WTC11 (cell line): Measurements from ENCODE around the gene SLC2A4. TPM values are rescaled to one million over a fixed set of nuclear protein-coding genes. Genes with fewer than 3 reads are reported as not detected.

Experiments
- ATF1 ChIP-seq: sonication (generic); formaldehyde crosslinking; IDR thresholded peaks from 2 replicates; pipeline ENCODE4 v1.8.1; 2023; ENCODE audit warnings: mild to moderate bottlenecking, moderate library complexity, missing genetic modification reagents
- CDX4 ChIP-seq: fragments of 250-450 bp; sonication (Bioruptor Pico); IDR thresholded peaks from 2 replicates; pipeline ENCODE4 v1.9.0; 2021; ENCODE audit warnings: moderate library complexity, mild to moderate bottlenecking, inconsistent platforms, borderline replicate concordance
- CREB1 ChIP-seq: sonication (generic); formaldehyde crosslinking; IDR thresholded peaks from 2 replicates; pipeline ENCODE4 v1.8.0; 2023; ENCODE audit warnings: mild to moderate bottlenecking, missing genetic modification reagents
- ELF4 ChIP-seq: sonication (generic); formaldehyde crosslinking; IDR thresholded peaks from 2 replicates; pipeline ENCODE4 v1.8.1; 2022; ENCODE audit warnings: low read depth, mild to moderate bottlenecking, moderate library complexity, missing genetic modification reagents
- EMX1 ChIP-seq: fragments of 250-450 bp; sonication (Bioruptor Pico); IDR thresholded peaks from 2 replicates; pipeline ENCODE4 v1.8.0; 2021; ENCODE audit warnings: mild to moderate bottlenecking
- FOXJ3 ChIP-seq: sonication (generic); formaldehyde crosslinking; IDR thresholded peaks from 2 replicates; pipeline ENCODE4 v1.9.0; 2021; ENCODE audit warnings: missing genetic modification reagents, mild to moderate bottlenecking, borderline replicate concordance
- FOXP1 ChIP-seq: sonication (generic); formaldehyde crosslinking; IDR thresholded peaks from 2 replicates; pipeline ENCODE4 v1.8.0; 2022; ENCODE audit warnings: missing genetic modification reagents, mild to moderate bottlenecking, moderate library complexity, borderline replicate concordance
- FOXP4 ChIP-seq: sonication (generic); formaldehyde crosslinking; IDR thresholded peaks from 2 replicates; pipeline ENCODE4 v1.8.0; 2022; ENCODE audit warnings: mild to moderate bottlenecking, missing genetic modification reagents
- HMGA2 ChIP-seq: fragments of 250-450 bp; sonication (Bioruptor Pico); IDR thresholded peaks from 2 replicates; pipeline ENCODE4 v1.4.0; 2021; ENCODE audit warnings: mild to moderate bottlenecking, moderate library complexity
- JAZF1 ChIP-seq: fragments of 250-450 bp; sonication (Bioruptor Pico); IDR thresholded peaks from 2 replicates; pipeline ENCODE4 v1.9.0; 2021; ENCODE audit warnings: moderate library complexity, mild to moderate bottlenecking, inconsistent platforms
- MLX ChIP-seq: sonication (generic); formaldehyde crosslinking; IDR thresholded peaks from 2 replicates; pipeline ENCODE4 v1.8.1; 2023; ENCODE audit warnings: mild to moderate bottlenecking, missing genetic modification reagents, moderate library complexity
- MXD4 ChIP-seq: fragments of 250-450 bp; sonication (Bioruptor Pico); IDR thresholded peaks from 2 replicates; pipeline ENCODE4 v1.8.0; 2021; ENCODE audit warnings: mild to moderate bottlenecking, moderate library complexity, borderline replicate concordance
- MYBL2 ChIP-seq: sonication (generic); formaldehyde crosslinking; IDR thresholded peaks from 2 replicates; pipeline ENCODE4 v1.8.1; 2023; ENCODE audit warnings: mild to moderate bottlenecking, moderate library complexity, missing genetic modification reagents
- NFE2L1 ChIP-seq: sonication (generic); formaldehyde crosslinking; IDR thresholded peaks from 2 replicates; pipeline ENCODE4 v1.8.1; 2023; ENCODE audit warnings: missing genetic modification reagents
- NR2C2 ChIP-seq: sonication (generic); formaldehyde crosslinking; IDR thresholded peaks from 2 replicates; pipeline ENCODE4 v1.8.0; 2022; ENCODE audit warnings: mild to moderate bottlenecking, missing genetic modification reagents
- NR3C1 ChIP-seq: sonication (generic); formaldehyde crosslinking; conservative IDR thresholded peaks from 2 replicates; pipeline ENCODE4 v1.8.1; 2023; ENCODE audit warnings: low read depth, mild to moderate bottlenecking, missing genetic modification reagents
- OVOL2 ChIP-seq: fragments of 250-450 bp; sonication (Bioruptor Pico); IDR thresholded peaks from 2 replicates; pipeline ENCODE4 v1.9.0; 2021; ENCODE audit warnings: mild to moderate bottlenecking, borderline replicate concordance
- PREB ChIP-seq: sonication (generic); formaldehyde crosslinking; IDR thresholded peaks from 2 replicates; pipeline ENCODE4 v1.8.1; 2022; ENCODE audit warnings: mild to moderate bottlenecking, missing genetic modification reagents, moderate library complexity, borderline replicate concordance
- SOX15 ChIP-seq: fragments of 250-450 bp; sonication (Bioruptor Pico); IDR thresholded peaks from 2 replicates; pipeline ENCODE4 v1.9.0; 2021; ENCODE audit warnings: mild to moderate bottlenecking
- SP1 ChIP-seq: sonication (generic); formaldehyde crosslinking; conservative IDR thresholded peaks from 2 replicates; pipeline ENCODE4 v1.8.1; 2022; ENCODE audit warnings: missing genetic modification reagents
- TCF7 ChIP-seq: sonication (generic); formaldehyde crosslinking; IDR thresholded peaks from 2 replicates; pipeline ENCODE4 v1.8.0; 2022; ENCODE audit warnings: mild to moderate bottlenecking, low read depth, missing genetic modification reagents, moderate library complexity
- TP53 ChIP-seq: sonication (generic); formaldehyde crosslinking; IDR thresholded peaks from 2 replicates; pipeline ENCODE4 v1.8.1; 2023; ENCODE audit warnings: mild to moderate bottlenecking, missing genetic modification reagents
- ZBTB21 ChIP-seq: sonication (generic); formaldehyde crosslinking; IDR thresholded peaks from 2 replicates; pipeline ENCODE4 v1.8.1; 2023; ENCODE audit warnings: mild to moderate bottlenecking, missing genetic modification reagents, borderline replicate concordance
- ZNF232 ChIP-seq: sonication (generic); formaldehyde crosslinking; IDR thresholded peaks from 2 replicates; pipeline ENCODE4 v1.8.0; 2022; ENCODE audit warnings: mild to moderate bottlenecking, missing genetic modification reagents
- ZNF317 ChIP-seq: sonication (generic); formaldehyde crosslinking; IDR thresholded peaks from 2 replicates; pipeline ENCODE4 v1.8.1; 2023; ENCODE audit warnings: low read depth, mild to moderate bottlenecking, moderate library complexity, missing genetic modification reagents, borderline replicate concordance
- ZNF423 ChIP-seq: fragments of 250-450 bp; sonication (Bioruptor Pico); IDR thresholded peaks from 2 replicates; pipeline ENCODE4 v2.1.2; 2022; ENCODE audit warnings: mild to moderate bottlenecking, moderate library complexity
- ZNF425 ChIP-seq: fragments of 250-450 bp; sonication (Bioruptor Pico); conservative IDR thresholded peaks from 2 replicates; pipeline ENCODE4 v1.9.0; 2021; ENCODE audit warnings: mild to moderate bottlenecking
- total RNA-seq: library from RNA; stranded (reverse); gene quantifications from 3 replicates; pipeline ENCODE4 v1.2.3, GENCODE V29; 2021
- TF ChIP-seq, protein P1 (sequence below): sonication (generic); formaldehyde crosslinking; IDR thresholded peaks from 2 replicates; pipeline ENCODE4 v1.8.1; 2023; ENCODE audit warnings: mild to moderate bottlenecking, moderate library complexity, missing genetic modification reagents
- TF ChIP-seq, protein P2 (sequence below): fragments of 250-450 bp; sonication (Bioruptor Pico); IDR thresholded peaks from 2 replicates; pipeline ENCODE4 v2.1.2; 2022; ENCODE audit warnings: mild to moderate bottlenecking, moderate library complexity

The SLC2A4 gene
- total RNA-seq, 1 experiment from 2014 or later, result 6.4 TPM

GRCh38 chr17:7307686-7308624 is 26.4 kb downstream of the SLC2A4 start (continued):
- TF ChIP-seq FOXP4 (CRISPR knock-in tag), result peak; percentile 49; the same call in 1 of the 2 replicates
- TF ChIP-seq OVOL2, result no peak
- no peak for TF ChIP-seq ZBTB21 (CRISPR knock-in tag)
- no peak for TF ChIP-seq HMGA2 (CRISPR knock-in tag)
- TF ChIP-seq ATF1 (CRISPR knock-in tag), result no peak; the same call in 1 of the 2 replicates
- no peak for TF ChIP-seq ZNF232
- TF ChIP-seq MXD4 (CRISPR knock-in tag), result no peak
- no peak; the same call in 1 of the 2 replicates for TF ChIP-seq EMX1 (CRISPR knock-in tag)
- no peak for TF ChIP-seq CDX4 (CRISPR knock-in tag)
- peak; percentile 13 for TF ChIP-seq FOXP1 (CRISPR knock-in tag)
- TF ChIP-seq ELF4 (CRISPR knock-in tag), result no peak
- no peak for TF ChIP-seq TP53 (CRISPR knock-in tag)
- TF ChIP-seq NR3C1 (CRISPR knock-in tag), result no peak
- TF ChIP-seq ZNF317 (CRISPR knock-in tag), result peak; percentile 30; the same call in 1 of the 2 replicates
- TF ChIP-seq, protein P1, sequence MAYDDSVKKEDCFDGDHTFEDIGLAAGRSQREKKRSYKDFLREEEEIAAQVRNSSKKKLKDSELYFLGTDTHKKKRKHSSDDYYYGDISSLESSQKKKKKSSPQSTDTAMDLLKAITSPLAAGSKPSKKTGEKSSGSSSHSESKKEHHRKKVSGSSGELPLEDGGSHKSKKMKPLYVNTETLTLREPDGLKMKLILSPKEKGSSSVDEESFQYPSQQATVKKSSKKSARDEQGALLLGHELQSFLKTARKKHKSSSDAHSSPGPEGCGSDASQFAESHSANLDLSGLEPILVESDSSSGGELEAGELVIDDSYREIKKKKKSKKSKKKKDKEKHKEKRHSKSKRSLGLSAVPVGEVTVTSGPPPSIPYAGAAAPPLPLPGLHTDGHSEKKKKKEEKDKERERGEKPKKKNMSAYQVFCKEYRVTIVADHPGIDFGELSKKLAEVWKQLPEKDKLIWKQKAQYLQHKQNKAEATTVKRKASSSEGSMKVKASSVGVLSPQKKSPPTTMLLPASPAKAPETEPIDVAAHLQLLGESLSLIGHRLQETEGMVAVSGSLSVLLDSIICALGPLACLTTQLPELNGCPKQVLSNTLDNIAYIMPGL (CRISPR knock-in tag), result no peak
- no peak for TF ChIP-seq PREB (CRISPR knock-in tag)
- TF ChIP-seq SOX15, result no peak
- TF ChIP-seq MLX (CRISPR knock-in tag), result peak; percentile 13; the same call in 1 of the 2 replicates
- TF ChIP-seq, protein P2, sequence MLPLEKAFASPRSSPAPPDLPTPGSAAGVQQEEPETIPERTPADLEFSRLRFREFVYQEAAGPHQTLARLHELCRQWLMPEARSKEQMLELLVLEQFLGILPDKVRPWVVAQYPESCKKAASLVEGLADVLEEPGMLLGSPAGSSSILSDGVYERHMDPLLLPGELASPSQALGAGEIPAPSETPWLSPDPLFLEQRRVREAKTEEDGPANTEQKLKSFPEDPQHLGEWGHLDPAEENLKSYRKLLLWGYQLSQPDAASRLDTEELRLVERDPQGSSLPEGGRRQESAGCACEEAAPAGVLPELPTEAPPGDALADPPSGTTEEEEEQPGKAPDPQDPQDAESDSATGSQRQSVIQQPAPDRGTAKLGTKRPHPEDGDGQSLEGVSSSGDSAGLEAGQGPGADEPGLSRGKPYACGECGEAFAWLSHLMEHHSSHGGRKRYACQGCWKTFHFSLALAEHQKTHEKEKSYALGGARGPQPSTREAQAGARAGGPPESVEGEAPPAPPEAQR (CRISPR knock-in tag), result no peak
- no peak for TF ChIP-seq CREB1 (CRISPR knock-in tag)
- no peak for TF ChIP-seq ZNF425 (CRISPR knock-in tag)
- no peak for TF ChIP-seq NR2C2 (CRISPR knock-in tag)
- no peak; the same call in 1 of the 2 replicates for TF ChIP-seq TCF7 (CRISPR knock-in tag)
- no peak for TF ChIP-seq NFE2L1
- TF ChIP-seq MYBL2 (CRISPR knock-in tag), result no peak
- no peak for TF ChIP-seq ZNF423 (CRISPR knock-in tag)
- TF ChIP-seq FOXJ3 (CRISPR knock-in tag), result no peak
- TF ChIP-seq SP1, result no peak; the same call in 1 of the 2 replicates
- TF ChIP-seq JAZF1, result no peak
